ENCODE results near the gene ELP4. TPM values are rescaled to one million over a fixed set of nuclear protein-coding genes. Genes with fewer than 3 reads are reported as not detected.

The ELP4 gene
- total RNA-seq, 1 experiment from 2014 or later, result 15.2 TPM

GRCh38 chr11:31768749-31769640 lies 259.4 kb downstream of the ELP4 start:
- no CpG with 5 or more reads among the region's 9 CpGs for WGBS (ENCODE audit: extremely low coverage, insufficient read length, low lambda C conversion rate)
- Histone ChIP-seq H3K23ac (ENCODE audit: insufficient read length, low read depth, low read length) (no peak overlapping the region), H3K14ac (ENCODE audit: insufficient read depth, low read length) (no peak overlapping the region), H3K27me3 (ENCODE audit: insufficient read depth, low read length) (no peaks in the 10 kb centered on the region), H2BK20ac (ENCODE audit: low read depth, low read length, poor library complexity, severe bottlenecking) (no peak overlapping the region), H3K4me1 (ENCODE audit: insufficient read depth, low read length) (no peaks in the 10 kb centered on the region; the same call in 1 of the 2 replicates), H3K4me2 (ENCODE audit: insufficient read depth, insufficient read length, low read length) (no peak overlapping the region), H3K18ac (ENCODE audit: insufficient read length, low read depth, low read length) (no peak overlapping the region), H2BK15ac (ENCODE audit: low read depth, low read length) (no peak overlapping the region), H3K27ac (ENCODE audit: insufficient read length, low read depth, low read length) (no peak overlapping the region), H3K23me2 (ENCODE audit: insufficient read length, low read depth, low read length, poor library complexity, severe bottlenecking) (no peaks in the 10 kb centered on the region), H4K20me1 (ENCODE audit: control insufficient read depth, insufficient read depth, insufficient read length) (no peaks in the 10 kb centered on the region), H2AFZ (ENCODE audit: low read length) (no peak overlapping the region), H4K5ac (ENCODE audit: insufficient read length, low read depth, low read length) (no peak overlapping the region), H4K91ac (ENCODE audit: insufficient read length, low read depth, low read length) (no peak overlapping the region), H3K9me3 (ENCODE audit: control insufficient read depth, low read depth, low read length) (no peaks in the 10 kb centered on the region), H2BK120ac (ENCODE audit: low read depth, low read length, poor library complexity, severe bottlenecking) (no peak overlapping the region), H4K8ac (replicated peaks; ENCODE audit: insufficient read length, low read depth, low read length) (no peak overlapping the region), H3K79me1 (ENCODE audit: insufficient read depth, low read depth, low read length, poor library complexity, severe bottlenecking) (no peaks in the 10 kb centered on the region), H3K9ac (ENCODE audit: extremely low read depth, insufficient read length, low read length) (no peak overlapping the region), H2AK5ac (ENCODE audit: insufficient read length, low read length) (no peak overlapping the region), H2BK5ac (ENCODE audit: insufficient read length, low read length) (no peak overlapping the region), H3K56ac (ENCODE audit: insufficient read length, low read depth, low read length) (no peak overlapping the region), H3K79me2 (ENCODE audit: insufficient read depth, low read length) (no peaks in the 10 kb centered on the region), H3K4ac (ENCODE audit: low read depth, low read length) (no peak overlapping the region), H2BK12ac (ENCODE audit: insufficient read length, low read depth, low read length) (no peak overlapping the region), H3T11ph (ENCODE audit: low read length) (no peak overlapping the region)
- H3K27ac Mint-ChIP-seq, result no peak overlapping the region
- peaks cover 13 to 22% of the 10 kb centered on the region in 2 experiments for H3K4me1 Mint-ChIP-seq
- no peaks in the 10 kb centered on the region for H3K27me3 Mint-ChIP-seq (ENCODE audit: low read depth)
- DNase-seq, result no peak
- no peak overlapping the region for H3K4me3 Mint-ChIP-seq
- no peaks in the 10 kb centered on the region for H3K9me3 Mint-ChIP-seq
- TF ChIP-seq CTCF (conservative IDR thresholded peaks at IDR 0.05), result no peak
- H3K36me3 Mint-ChIP-seq (ENCODE audit: insufficient read depth in 1 of 3, low read depth in 3 of 3), result no peaks in the 10 kb centered on the region

All from H9 (cell line).